DMS114 treated with DMSO at 0.1 percent for 48 hours (cell line): ENCODE results near the gene SUMO3.

ENCODE experiments used
- DNase-seq: peaks from one replicate; lab custom pipeline; 2025; ENCODE audit not compliant: unreplicated experiment; lab: John Stamatoyannopoulos, UW

Gene SUMO3

GRCh38 chr21:44817914-44818639, at the start of gene SUMO3:
TSS of gene SUMO3 (minus strand) at chr21:44818062. CDS start at chr21:44817968, 94 bp downstream.
- DNase-seq, result no peak

- no peak for DNase-seq
Measured at GRCh38 chr21:44867464-44867863, 49.6 kb upstream of the SUMO3 start.

DNA sequence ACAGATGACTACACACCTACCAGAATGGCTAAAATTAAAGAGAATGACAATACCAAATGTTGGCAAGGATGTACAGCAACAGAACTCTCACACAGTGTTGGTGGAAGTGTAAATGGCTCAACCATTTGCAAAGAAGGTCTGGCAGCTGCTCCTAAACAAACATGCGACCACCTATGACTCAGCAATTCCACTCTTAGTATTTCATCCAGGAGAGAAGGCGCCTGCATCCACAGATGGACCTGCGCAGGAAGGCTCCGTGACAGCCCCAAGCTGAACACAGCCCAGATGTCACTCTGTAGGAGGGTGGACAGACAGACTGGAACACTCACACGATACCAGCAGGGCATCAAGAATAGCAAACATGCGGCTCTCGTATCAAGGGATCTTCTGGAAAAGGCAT, 48.9 kb upstream of the SUMO3 start:
- no peak for DNase-seq

DNA sequence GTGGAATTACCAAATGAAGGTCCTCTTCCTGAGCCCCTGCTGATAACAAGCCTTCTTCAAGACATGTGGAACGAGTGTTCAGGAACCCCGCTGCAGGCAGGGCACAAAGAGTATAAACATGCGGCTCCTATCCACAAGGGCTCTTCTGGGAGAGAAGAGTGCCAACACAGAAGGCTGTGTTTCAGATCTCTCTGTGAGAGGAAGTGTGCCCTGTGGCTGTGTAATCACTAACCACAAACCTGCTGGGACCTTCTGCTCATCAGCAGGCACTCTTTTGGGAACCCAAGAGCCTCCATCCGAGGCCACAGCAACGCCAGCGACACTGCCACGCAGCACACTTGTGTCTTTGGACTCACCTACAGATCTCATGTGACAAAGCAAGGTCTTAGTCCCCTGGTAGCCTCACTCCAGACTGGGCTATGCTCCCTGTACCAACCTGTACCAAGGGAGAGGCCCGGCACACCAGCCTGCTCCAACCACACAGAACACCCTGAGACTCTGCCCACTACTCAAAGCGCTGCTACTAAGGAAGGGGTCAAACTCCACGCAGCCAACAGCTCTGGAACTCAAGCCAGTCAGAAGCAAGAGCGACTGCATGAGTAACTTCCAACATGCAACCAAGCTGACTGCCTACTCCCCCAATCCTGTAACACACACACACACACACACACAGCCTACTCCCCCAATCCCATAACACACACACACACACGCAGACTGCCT, 47.9 kb upstream of the SUMO3 start:
- no peak for DNase-seq

- DNase-seq, result no peak
Measured at GRCh38 chr21:44862869-44863685, 45.2 kb upstream of the SUMO3 start.

- no peak for DNase-seq
Measured at GRCh38 chr21:44858791-44859190, 40.9 kb upstream of the SUMO3 start.

- DNase-seq, result no peak
Measured at GRCh38 chr21:44858291-44858690, 40.4 kb upstream of the SUMO3 start.

DNA sequence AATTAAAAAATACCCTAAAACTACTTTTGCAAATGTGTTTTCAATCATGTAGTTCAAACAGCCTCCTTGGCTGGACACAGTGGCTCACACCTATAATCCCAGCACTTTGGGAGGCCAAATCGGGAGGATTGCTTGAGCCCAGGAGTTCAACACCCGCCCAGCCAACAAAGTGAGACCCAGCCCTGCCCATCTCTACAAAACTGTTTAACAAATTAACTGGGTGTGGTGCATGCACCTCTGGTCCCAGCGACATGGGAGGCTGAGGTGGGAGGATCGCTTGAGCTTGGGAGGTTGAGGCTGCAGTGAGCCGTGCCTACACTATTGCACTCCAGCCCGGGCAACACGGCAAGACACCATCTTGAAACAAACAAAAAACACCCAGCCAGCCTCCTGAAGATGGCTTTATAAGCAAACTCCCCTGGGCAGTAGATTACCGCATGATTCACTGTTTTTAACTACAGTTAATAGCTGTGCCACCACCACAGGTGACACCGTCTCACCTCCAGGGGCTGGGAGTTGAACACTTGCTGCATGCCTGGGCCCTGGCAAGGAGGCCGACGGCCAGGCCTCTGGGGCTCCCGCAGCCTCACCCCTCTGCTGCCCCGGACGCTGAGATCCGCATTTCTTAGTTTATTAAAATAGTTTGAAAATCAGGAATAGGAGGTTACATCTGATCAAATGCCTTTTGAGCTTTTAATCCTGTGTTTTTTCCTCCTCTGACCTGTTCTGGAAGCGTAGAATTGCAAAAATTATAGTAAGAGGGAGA, 39.4 kb upstream of the SUMO3 start:
- no peak for DNase-seq

GRCh38 chr21:44856131-44856530, 38.3 kb upstream of the SUMO3 start:
- no peak for DNase-seq

GRCh38 chr21:44855572-44855971, 37.7 kb upstream of the SUMO3 start:
- no peak for DNase-seq

DNA sequence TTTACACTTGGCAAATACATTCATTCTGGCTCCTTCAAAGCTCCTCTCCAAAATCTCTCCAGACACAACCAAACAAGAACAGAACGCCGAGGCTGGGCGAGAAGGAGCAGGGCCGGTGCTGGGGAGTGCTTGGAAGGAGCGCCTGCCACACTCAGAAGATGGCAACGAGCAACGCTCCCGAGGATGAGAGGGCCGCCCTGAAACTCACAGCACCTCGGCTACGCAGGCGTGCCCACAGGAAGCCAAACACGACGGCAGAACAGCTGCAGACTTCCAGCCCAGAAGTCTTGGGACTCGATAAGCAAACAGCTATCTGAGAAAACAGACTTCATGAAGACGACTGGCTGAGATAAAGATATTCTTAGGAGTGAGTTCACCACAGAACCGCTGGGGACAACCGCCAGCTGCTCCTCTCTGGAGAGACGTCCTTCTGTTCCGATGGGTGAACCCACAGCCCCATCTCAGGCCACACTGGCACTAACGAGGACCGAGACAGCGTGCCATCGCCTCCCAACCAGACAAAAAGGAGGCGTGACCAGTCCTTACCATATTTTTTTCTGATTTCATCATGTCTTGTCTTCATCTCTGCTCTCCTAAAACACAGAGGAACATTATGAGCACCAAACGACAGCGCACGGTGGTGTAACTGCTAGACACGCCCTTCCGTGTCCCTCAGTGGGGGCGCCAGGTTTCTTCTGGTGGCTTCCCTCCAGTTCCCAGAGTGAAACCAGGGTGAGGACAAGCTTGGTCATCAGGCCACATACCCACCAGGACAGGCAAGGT, 37.0 kb upstream of the SUMO3 start:
- DNase-seq, result no peak

GRCh38 chr21:44854391-44854663, 36.5 kb upstream of the SUMO3 start:
- no peak for DNase-seq

DNA sequence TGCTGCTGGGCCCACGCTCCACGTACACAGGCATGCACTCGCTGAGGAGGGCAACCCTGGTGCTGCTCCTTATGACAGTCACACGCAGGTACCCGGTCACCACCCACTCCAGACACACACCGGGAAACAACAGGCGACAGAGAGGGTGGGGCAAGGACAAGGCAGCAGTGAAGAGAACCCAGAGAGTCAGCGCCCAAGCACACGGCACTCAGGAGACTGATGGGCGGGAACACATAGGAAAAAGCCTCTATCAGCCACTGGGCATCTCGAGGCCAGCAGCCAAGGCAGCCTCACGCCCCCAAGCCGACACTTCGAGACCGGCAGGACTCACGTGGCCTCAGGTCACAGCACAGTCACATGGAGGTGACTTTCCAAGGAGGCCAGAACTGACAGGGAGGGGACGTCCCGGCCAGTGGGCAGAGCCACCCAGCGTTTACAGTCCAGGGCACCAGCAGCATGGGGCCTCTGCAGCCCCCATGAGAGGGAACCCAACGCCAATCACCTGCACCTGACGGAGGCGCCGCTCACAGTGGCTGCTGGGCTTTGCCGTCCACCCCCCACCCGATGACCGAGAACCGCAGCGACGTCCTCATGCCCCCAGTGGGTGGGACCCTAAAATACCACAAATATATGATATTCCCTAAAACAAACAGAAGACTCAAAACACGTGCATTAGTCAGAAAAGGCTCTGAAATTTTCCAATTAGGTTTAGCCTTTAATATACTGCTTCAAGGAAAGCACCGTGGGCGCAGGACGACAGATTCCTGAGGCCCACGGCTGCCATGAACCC, 35.9 kb upstream of the SUMO3 start:
- DNase-seq, result no peak

GRCh38 chr21:44850905-44851657, 33.2 kb upstream of the SUMO3 start:
- no peak for DNase-seq

- no peak for DNase-seq
Measured at GRCh38 chr21:44850208-44850800, 32.4 kb upstream of the SUMO3 start.

GRCh38 chr21:44849616-44850130, 31.8 kb upstream of the SUMO3 start:
- no peak for DNase-seq

- DNase-seq, result no peak
Measured at GRCh38 chr21:44848821-44849521, 31.1 kb upstream of the SUMO3 start.
